Diencephalon (tissue), 1 donor: ENCODE measurements around the gene LRRN4CL. TPM values are rescaled to one million over a fixed set of nuclear protein-coding genes. Genes with fewer than 3 reads are reported as not detected.

ENCODE experiments used
- small RNA-seq: library from RNA; depleted of rRNA; stranded (forward); fragments of <200 nt; gene quantifications from one replicate; pipeline ENCODE3, GENCODE V24; 2014
- total RNA-seq: library from RNA; depleted of rRNA; stranded (reverse); fragments of >200 nt; gene quantifications from one replicate; pipeline ENCODE4 v1.2.3, GENCODE V29; 2014

Gene LRRN4CL
- 0.46 TPM for total RNA-seq

GRCh38 chr11:62689421-62690183 is at the start of gene LRRN4CL:
TSS of gene LRRN4CL (minus strand) at chr11:62689530. CDS start at chr11:62688508, 1,022 bp downstream.

GRCh38 chr11:62728171-62728988 is 39.0 kb upstream of the LRRN4CL start, which contains the start of gene TTC9C:
TSS of gene TTC9C (plus strand) at chr11:62728486. CDS start at chr11:62728849, 363 bp downstream.

GRCh38 chr11:62727165-62727871 is 38.0 kb upstream of the LRRN4CL start, which contains the start of gene HNRNPUL2:
TSS of gene HNRNPUL2 (minus strand) at chr11:62727457. CDS start at chr11:62727156, 301 bp downstream.

GRCh38 chr11:62707277-62707861 is 18.0 kb upstream of the LRRN4CL start, which contains the start of the genes BSCL2 and GNG3:
TSS of gene BSCL2 (minus strand) at chr11:62707424. CDS start at chr11:62707195, 229 bp downstream.
TSS of gene GNG3 (plus strand) at chr11:62707676. CDS start at chr11:62708296, 620 bp downstream.

GRCh38 chr11:62678770-62679696 is 10.3 kb downstream of the LRRN4CL start, which contains the start of gene UBXN1:
TSS of gene UBXN1 (minus strand) at chr11:62679073. CDS start at chr11:62678923, 150 bp downstream.

GRCh38 chr11:62671608-62672389 is 17.5 kb downstream of the LRRN4CL start, which contains the start of the genes LBHD1 and UQCC3:
TSS of gene LBHD1 (minus strand) at chr11:62672267. CDS start at chr11:62670031, 2,236 bp downstream.
TSS of gene UQCC3 (plus strand) at chr11:62671673. CDS start at chr11:62671746, 73 bp downstream.

GRCh38 chr11:62665075-62665598 is 24.2 kb downstream of the LRRN4CL start, which contains the start of the genes C11orf98 and CSKMT:
TSS of gene C11orf98 (minus strand) at chr11:62665210. CDS start at chr11:62665169, 41 bp downstream.
TSS of gene CSKMT (plus strand) at chr11:62665312. CDS start at chr11:62665880, 568 bp downstream.

GRCh38 chr11:62645946-62646824 is 43.1 kb downstream of the LRRN4CL start, which contains the start of gene GANAB:
TSS of gene GANAB (minus strand) at chr11:62646613. CDS start at chr11:62646599, 14 bp downstream.

Small RNA genes lying within 50 kb of the gene (small RNA-seq; reads per million reads assigned to genes)
- gene SNORA57 = not detected

Other genes starting within 250 kb of the LRRN4CL start
- gene AHNAK, start 142.7 kb downstream of the LRRN4CL start, total RNA-seq = 27.5 TPM
- gene EEF1G, start 115.6 kb downstream of the LRRN4CL start, total RNA-seq = 1,289 TPM
- gene TUT1, start 98.0 kb downstream of the LRRN4CL start, total RNA-seq = 6.0 TPM
- gene MTA2, start 87.7 kb downstream of the LRRN4CL start, total RNA-seq = 86.3 TPM
- gene EML3, start 76.8 kb downstream of the LRRN4CL start, total RNA-seq = 7.4 TPM
- gene ROM1, start 76.3 kb downstream of the LRRN4CL start, total RNA-seq = 2.8 TPM
- 23.5 TPM for gene B3GAT3, start 67.5 kb downstream of the LRRN4CL start, total RNA-seq
- 84.2 TPM for gene GANAB, start 42.9 kb downstream of the LRRN4CL start, total RNA-seq
- 18.2 TPM for gene INTS5, start 36.2 kb downstream of the LRRN4CL start, total RNA-seq
- gene C11orf98, start 24.3 kb downstream of the LRRN4CL start, total RNA-seq = 24.7 TPM
- 6.0 TPM for gene CSKMT, start 24.2 kb downstream of the LRRN4CL start, total RNA-seq
- 5.5 TPM for gene UQCC3, start 17.9 kb downstream of the LRRN4CL start, total RNA-seq
- 3.9 TPM for gene LBHD1, start 17.3 kb downstream of the LRRN4CL start, total RNA-seq
- 53.3 TPM for gene UBXN1, start 10.5 kb downstream of the LRRN4CL start, total RNA-seq
- gene BSCL2, start 17.9 kb upstream of the LRRN4CL start, total RNA-seq = 202 TPM
- gene GNG3, start 18.1 kb upstream of the LRRN4CL start, total RNA-seq = 99.7 TPM
- gene HNRNPUL2, start 37.9 kb upstream of the LRRN4CL start, total RNA-seq = 30.7 TPM
- 31.8 TPM for gene TTC9C, start 39.0 kb upstream of the LRRN4CL start, total RNA-seq
- gene ZBTB3, start 64.6 kb upstream of the LRRN4CL start, total RNA-seq = 16.4 TPM
- gene POLR2G, start 72.0 kb upstream of the LRRN4CL start, total RNA-seq = 59.7 TPM
- gene TAF6L, start 81.9 kb upstream of the LRRN4CL start, total RNA-seq = 11.3 TPM
- gene TMEM179B, start 97.9 kb upstream of the LRRN4CL start, total RNA-seq = 18.5 TPM
- 17.1 TPM for gene TMEM223, start 102.5 kb upstream of the LRRN4CL start, total RNA-seq
- gene NXF1, start 115.9 kb upstream of the LRRN4CL start, total RNA-seq = 15.9 TPM
- gene STX5, start 142.5 kb upstream of the LRRN4CL start, total RNA-seq = 27.2 TPM
- gene TEX54, start 143.3 kb upstream of the LRRN4CL start, total RNA-seq = not detected
- 27.0 TPM for gene WDR74, start 150.1 kb upstream of the LRRN4CL start, total RNA-seq
- gene SLC3A2, start 191.4 kb upstream of the LRRN4CL start, total RNA-seq = 115 TPM
- gene CHRM1, start 231.8 kb upstream of the LRRN4CL start, total RNA-seq = 6.5 TPM